ENCODE results near the gene C10orf90.

The C10orf90 gene

GRCh38 chr10:126425032-126425431 lies 245.5 kb downstream of the C10orf90 start:
- Histone ChIP-seq H3K4me3 (ENCODE audit: low read depth, low read length) (no peak overlapping the region), H3K4me1 (ENCODE audit: control insufficient read depth, insufficient read depth, low read length) (no peaks in the 10 kb centered on the region), H3K27ac (ENCODE audit: extremely low read depth, low read depth, low read length) (no peak overlapping the region), H3K9me3 (ENCODE audit: control insufficient read depth, insufficient read depth, low read depth, low read length) (no peaks in the 10 kb centered on the region), H3K36me3 (ENCODE audit: control insufficient read depth in 2 of 2, insufficient read depth in 1 of 2, low read length in 2 of 2) (no peaks in the 10 kb centered on the region)
- TF ChIP-seq BCL11A (tag by site-specific recombination; IDR thresholded peaks at IDR 0.05; ENCODE audit: low read depth) (no peak), ZNF404 (tag by site-specific recombination; IDR thresholded peaks at IDR 0.05) (no peak), ZNF239 (tag by site-specific recombination; IDR thresholded peaks at IDR 0.05) (no peak), ZNF544 (tag by site-specific recombination; IDR thresholded peaks at IDR 0.05) (no peak), ZNF2 (tag by site-specific recombination; IDR thresholded peaks at IDR 0.05) (no peak), ZNF24 (tag by site-specific recombination; IDR thresholded peaks at IDR 0.05) (no peak), ZXDB (tag by site-specific recombination; IDR thresholded peaks at IDR 0.05) (no peak)
- ChIA-PET CTCF (no interaction called here), POLR2A (no interaction called here)

DNA sequence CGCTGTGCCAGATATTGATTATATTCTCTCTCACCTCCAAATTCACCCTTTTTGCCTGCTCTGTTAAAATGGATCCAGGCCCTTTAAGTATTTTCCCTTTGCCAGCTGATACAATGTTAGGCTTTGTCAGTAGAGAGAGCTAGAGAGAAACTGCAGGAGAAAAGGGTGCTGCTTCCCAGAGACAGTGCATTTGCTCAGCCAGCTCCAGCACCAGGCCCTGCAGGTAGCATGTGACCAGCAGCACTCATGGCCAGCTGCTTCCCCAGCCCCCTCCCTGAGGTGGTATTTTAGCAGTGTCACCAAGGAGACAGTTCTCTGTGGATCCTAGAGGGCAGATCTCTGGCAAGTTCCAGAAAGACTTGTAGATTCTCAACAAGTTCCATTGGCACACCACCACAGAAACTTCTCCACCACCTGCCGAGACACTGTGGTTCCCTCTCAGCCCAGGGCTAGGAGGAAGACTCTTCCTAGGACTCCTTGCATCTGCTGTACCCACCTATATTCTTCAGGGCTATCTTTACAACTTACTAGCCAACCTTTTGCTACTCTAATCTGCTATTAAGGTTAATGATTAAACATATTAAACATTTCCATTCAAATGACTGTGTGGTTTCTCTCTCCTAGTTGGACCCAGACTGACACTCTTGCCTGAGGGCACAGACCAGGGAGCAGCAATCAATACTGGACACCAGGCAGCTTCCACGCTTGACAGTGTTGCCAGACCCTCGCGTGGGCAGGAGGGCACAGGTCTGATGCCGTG lies 246.6 kb downstream of the C10orf90 start:
- no peaks in the 10 kb centered on the region for H3K4me1 ChIP-seq (ENCODE audit: control insufficient read depth, insufficient read depth, low read length)
- CTCF ChIA-PET: no interaction called here
- no peak overlapping the region for H3K4me3 ChIP-seq (ENCODE audit: low read depth, low read length)
- H3K36me3 ChIP-seq (ENCODE audit: control insufficient read depth in 2 of 2, insufficient read depth in 1 of 2, low read length in 2 of 2): no peaks in the 10 kb centered on the region
- POLR2A ChIA-PET: no interaction called here
- no peaks in the 10 kb centered on the region for H3K9me3 ChIP-seq (ENCODE audit: control insufficient read depth, insufficient read depth, low read depth, low read length)
- no peak overlapping the region for H3K27ac ChIP-seq (ENCODE audit: extremely low read depth, low read depth, low read length)
- no peak for TF ChIP-seq OSR2 (tag by site-specific recombination; IDR thresholded peaks at IDR 0.05)
- TF ChIP-seq PRDM2 (tag by site-specific recombination; IDR thresholded peaks at IDR 0.05; ENCODE audit: borderline replicate concordance): no peak
- TF ChIP-seq ZFHX2 (tag by site-specific recombination; conservative IDR thresholded peaks at IDR 0.05): no peak
- TF ChIP-seq SETDB1 (IDR thresholded peaks at IDR 0.05; ENCODE audit: insufficient read length, low read length): peak; percentile 54

- no peak overlapping the region for H3K27ac ChIP-seq (ENCODE audit: extremely low read depth, low read depth, low read length)
- TF ChIP-seq ZNF311 (tag by site-specific recombination; IDR thresholded peaks at IDR 0.05; ENCODE audit: borderline replicate concordance) (no peak), ZNF341 (tag by site-specific recombination; IDR thresholded peaks at IDR 0.05; ENCODE audit: low read depth) (no peak), ZNF830 (tag by site-specific recombination; IDR thresholded peaks at IDR 0.05; ENCODE audit: low read depth) (no peak), ZNF114 (tag by site-specific recombination; IDR thresholded peaks at IDR 0.05) (no peak), ZNF530 (tag by site-specific recombination; IDR thresholded peaks at IDR 0.05; ENCODE audit: low read depth) (no peak), ZNF837 (tag by site-specific recombination; IDR thresholded peaks at IDR 0.05) (no peak), ZNF37A (tag by site-specific recombination; IDR thresholded peaks at IDR 0.05) (no peak), ZNF26 (tag by site-specific recombination; IDR thresholded peaks at IDR 0.05) (no peak), ZNF133 (tag by site-specific recombination; IDR thresholded peaks at IDR 0.05) (no peak), TRIM28 (IDR thresholded peaks at IDR 0.05; ENCODE audit: borderline replicate concordance, low read length) (no peak), YY2 (tag by site-specific recombination; IDR thresholded peaks at IDR 0.05) (no peak)
- TF ChIP-seq, protein P1, sequence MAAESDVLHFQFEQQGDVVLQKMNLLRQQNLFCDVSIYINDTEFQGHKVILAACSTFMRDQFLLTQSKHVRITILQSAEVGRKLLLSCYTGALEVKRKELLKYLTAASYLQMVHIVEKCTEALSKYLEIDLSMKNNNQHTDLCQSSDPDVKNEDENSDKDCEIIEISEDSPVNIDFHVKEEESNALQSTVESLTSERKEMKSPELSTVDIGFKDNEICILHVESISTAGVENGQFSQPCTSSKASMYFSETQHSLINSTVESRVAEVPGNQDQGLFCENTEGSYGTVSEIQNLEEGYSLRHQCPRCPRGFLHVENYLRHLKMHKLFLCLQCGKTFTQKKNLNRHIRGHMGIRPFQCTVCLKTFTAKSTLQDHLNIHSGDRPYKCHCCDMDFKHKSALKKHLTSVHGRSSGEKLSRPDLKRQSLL (tag by site-specific recombination; IDR thresholded peaks at IDR 0.05): no peak
Measured at GRCh38 chr10:126422567-126422966, 247.9 kb downstream of the C10orf90 start.

More at GRCh38 chr10:126422567-126422966, 247.9 kb downstream of the C10orf90 start:
- Histone ChIP-seq H3K36me3 (ENCODE audit: control insufficient read depth in 2 of 2, insufficient read depth in 1 of 2, low read length in 2 of 2) (no peaks in the 10 kb centered on the region), H3K9me3 (ENCODE audit: control insufficient read depth, insufficient read depth, low read depth, low read length) (no peaks in the 10 kb centered on the region), H3K4me3 (ENCODE audit: low read depth, low read length) (no peak overlapping the region), H3K4me1 (ENCODE audit: control insufficient read depth, insufficient read depth, low read length) (no peaks in the 10 kb centered on the region)
- POLR2A ChIA-PET: no interaction called here
- CTCF ChIA-PET: no interaction called here

All from HEK293 (cell line).